Uterus (tissue), 4 donors: ENCODE data around the gene CYP4A11. TPM values are rescaled to one million over a fixed set of nuclear protein-coding genes. Genes with fewer than 3 reads are reported as not detected.
"Not testable (repeated sequence)": the region's sequence is repeated elsewhere in the genome, so short reads cannot be mapped to it uniquely, and the experiment has no call there.

Experiments
- DNase-seq, 2 donors: peaks; one replicate each; pipeline ENCODE4 v3.0.0-alpha.2; 2019 to 2020
- H3K27ac ChIP-seq, 2 donors: fragments of 200-600 bp; sonication (generic); 1 replicate in 1 of 2; 2 replicates in 1 of 2; pipeline ENCODE4 v1.5.1; 2016 to 2018
- H3K27me3 ChIP-seq, 2 donors: fragments of 200-600 bp; sonication (generic); one replicate each; pipeline ENCODE4 v1.5.1; 2018 to 2019; ENCODE audit warnings: control low read depth in 1 of 2
- H3K36me3 ChIP-seq, 2 donors: fragments of 200-600 bp; sonication (generic); one replicate each; pipeline ENCODE4 v1.5.1; 2019; ENCODE audit warnings: control low read depth in 1 of 2
- H3K4me1 ChIP-seq, 2 donors: fragments of 200-600 bp; sonication (generic); one replicate each; pipeline ENCODE4 v1.5.1; 2018 to 2019; ENCODE audit warnings: control low read depth in 1 of 2
- H3K4me3 ChIP-seq, 2 donors: fragments of 200-600 bp; sonication (generic); 1 replicate in 1 of 2; 2 replicates in 1 of 2; pipeline ENCODE4 v1.5.1; 2018 to 2019; ENCODE audit warnings: mild to moderate bottlenecking in 1 of 2
- H3K9me3 ChIP-seq, 2 donors: fragments of 200-600 bp; sonication (generic); one replicate each; pipeline ENCODE4 v1.5.1; 2019; ENCODE audit warnings: control low read depth in 1 of 2
- POLR2A ChIP-seq, 2 donors: fragments of 450-650 bp; IDR thresholded peaks; one replicate each; pipeline ENCODE4 v1.6.1; 2016; ENCODE audit warnings: antibody characterized with exemption in 2 of 2, mild to moderate bottlenecking in 1 of 2, moderate library complexity in 1 of 2
- intact Hi-C: fragments of 100-400 bp; cut with DNase I; formaldehyde crosslinking; loops from one replicate; pipeline ENCODE4 v1.15.1; 2023; ENCODE audit warnings: low total_unique reads
- total RNA-seq, 4 donors: library from RNA; depleted of rRNA in 3 of 4; stranded (reverse); fragments of >200 nt in 3 of 4; gene quantifications; one replicate each; pipeline versions ENCODE4 v1.1.0 to v1.2.4, GENCODE V29; 2014 to 2023
- TF ChIP-seq, protein P1 (sequence below), 4 experiments: fragments of 200-600 bp in 2 of 4; fragments of 450-650 bp in 2 of 4; sonication (generic) in 2 of 4; IDR thresholded peaks; one replicate each; pipeline ENCODE4 v1.5.1; 2016 to 2019; ENCODE audit warnings: antibody characterized with exemption in 4 of 4, mild to moderate bottlenecking in 2 of 4, moderate library complexity in 1 of 4
- donor health status: DM: yes; HTN: yes; CAD: no.

Gene CYP4A11
- total RNA-seq, 4 donors from 2014 or later, result 0.21 to 1.0 TPM; not detected in 2

DNA sequence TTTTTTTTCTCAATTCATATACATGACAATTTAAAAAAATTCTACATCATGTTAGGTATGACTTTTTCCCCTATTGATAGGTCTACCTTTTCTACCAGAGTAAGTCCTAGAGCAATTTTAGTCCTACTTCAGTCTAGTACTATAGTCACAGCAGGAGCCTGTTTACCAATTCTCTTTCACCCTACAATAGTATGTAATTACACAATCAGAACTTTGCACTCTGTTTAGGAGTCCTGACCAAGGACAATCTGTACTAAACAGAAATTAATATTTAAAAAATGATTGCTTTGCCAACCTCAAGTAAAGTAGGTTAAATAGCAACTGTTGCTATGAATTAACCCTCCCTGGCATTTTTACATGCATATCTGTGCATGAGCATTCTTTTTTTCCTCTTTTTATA lies 810 bp upstream of the CYP4A11 start:
- no peak for TF ChIP-seq POLR2A (IDR thresholded peaks at IDR 0.05)
- TF ChIP-seq, protein P1, sequence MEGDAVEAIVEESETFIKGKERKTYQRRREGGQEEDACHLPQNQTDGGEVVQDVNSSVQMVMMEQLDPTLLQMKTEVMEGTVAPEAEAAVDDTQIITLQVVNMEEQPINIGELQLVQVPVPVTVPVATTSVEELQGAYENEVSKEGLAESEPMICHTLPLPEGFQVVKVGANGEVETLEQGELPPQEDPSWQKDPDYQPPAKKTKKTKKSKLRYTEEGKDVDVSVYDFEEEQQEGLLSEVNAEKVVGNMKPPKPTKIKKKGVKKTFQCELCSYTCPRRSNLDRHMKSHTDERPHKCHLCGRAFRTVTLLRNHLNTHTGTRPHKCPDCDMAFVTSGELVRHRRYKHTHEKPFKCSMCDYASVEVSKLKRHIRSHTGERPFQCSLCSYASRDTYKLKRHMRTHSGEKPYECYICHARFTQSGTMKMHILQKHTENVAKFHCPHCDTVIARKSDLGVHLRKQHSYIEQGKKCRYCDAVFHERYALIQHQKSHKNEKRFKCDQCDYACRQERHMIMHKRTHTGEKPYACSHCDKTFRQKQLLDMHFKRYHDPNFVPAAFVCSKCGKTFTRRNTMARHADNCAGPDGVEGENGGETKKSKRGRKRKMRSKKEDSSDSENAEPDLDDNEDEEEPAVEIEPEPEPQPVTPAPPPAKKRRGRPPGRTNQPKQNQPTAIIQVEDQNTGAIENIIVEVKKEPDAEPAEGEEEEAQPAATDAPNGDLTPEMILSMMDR (IDR thresholded peaks at IDR 0.05), result no peak
- DNase-seq, result no peak
- intact Hi-C loops, result no loop called here
- no peaks in the 10 kb centered on the region for H3K9me3 ChIP-seq
- H3K36me3 ChIP-seq, result no peaks in the 10 kb centered on the region
- no peaks in the 10 kb centered on the region for H3K4me1 ChIP-seq
- no peak overlapping the region for H3K4me3 ChIP-seq
- H3K27me3 ChIP-seq, result no peaks in the 10 kb centered on the region
- H3K27ac ChIP-seq, result no peak overlapping the region

DNA sequence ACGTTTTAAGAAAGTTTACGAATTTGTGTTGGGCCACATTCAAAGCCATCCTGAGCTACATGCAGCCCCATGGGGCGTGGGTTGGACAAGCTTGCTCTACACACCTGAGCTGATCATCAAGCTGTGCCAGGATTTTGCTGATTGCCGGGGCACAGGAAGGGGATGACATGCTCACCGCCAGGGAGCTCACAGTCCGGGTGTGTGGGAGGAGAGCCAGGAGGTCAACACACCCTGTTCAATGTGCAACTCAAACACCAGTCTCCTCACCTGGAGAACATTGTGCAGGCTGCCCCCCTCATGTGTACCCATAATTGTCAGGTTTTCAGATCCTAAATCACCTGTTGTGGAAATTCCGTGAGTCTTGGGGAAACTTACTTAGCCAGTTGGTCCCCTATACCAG lies 969 bp downstream of the CYP4A11 start:
- intact Hi-C loops, result no loop called here
- no peak for TF ChIP-seq POLR2A (IDR thresholded peaks at IDR 0.05)
- TF ChIP-seq, protein P1 (IDR thresholded peaks at IDR 0.05), result no peak
- H3K4me3 ChIP-seq, result no peak overlapping the region
- no peaks in the 10 kb centered on the region for H3K36me3 ChIP-seq
- no peak for DNase-seq
- H3K27me3 ChIP-seq, result no peaks in the 10 kb centered on the region
- no peak overlapping the region for H3K27ac ChIP-seq
- H3K4me1 ChIP-seq, result no peaks in the 10 kb centered on the region
- H3K9me3 ChIP-seq, result no peaks in the 10 kb centered on the region

DNA sequence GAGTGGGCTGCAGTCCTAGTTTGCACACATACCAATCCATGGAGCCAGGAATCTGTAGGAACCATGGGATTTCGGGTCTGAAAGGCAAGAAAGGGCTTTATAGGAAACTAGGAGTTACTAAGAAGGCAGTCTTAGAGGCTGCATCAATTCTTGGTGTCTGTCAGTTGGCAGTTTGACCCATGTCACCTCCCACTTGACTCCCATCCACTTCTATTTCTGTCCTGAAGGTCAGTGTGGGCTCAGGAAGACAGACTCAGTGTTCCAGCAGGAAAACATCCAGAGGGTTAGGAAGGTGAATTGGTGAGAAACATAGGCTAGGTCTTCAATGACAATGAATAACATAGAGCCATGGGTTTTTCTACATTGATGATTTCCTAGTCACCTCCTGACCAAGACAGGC lies 4.0 kb downstream of the CYP4A11 start:
- Histone ChIP-seq H3K4me3 (no peak overlapping the region), H3K36me3 (no peaks in the 10 kb centered on the region), H3K9me3 (no peaks in the 10 kb centered on the region), H3K27ac (no peak overlapping the region), H3K27me3 (no peaks in the 10 kb centered on the region), H3K4me1 (no peaks in the 10 kb centered on the region)
- TF ChIP-seq POLR2A (IDR thresholded peaks at IDR 0.05), result no peak
- TF ChIP-seq, protein P1 (IDR thresholded peaks at IDR 0.05), result no peak
- no peak for DNase-seq
- intact Hi-C loops, result no loop called here

DNA sequence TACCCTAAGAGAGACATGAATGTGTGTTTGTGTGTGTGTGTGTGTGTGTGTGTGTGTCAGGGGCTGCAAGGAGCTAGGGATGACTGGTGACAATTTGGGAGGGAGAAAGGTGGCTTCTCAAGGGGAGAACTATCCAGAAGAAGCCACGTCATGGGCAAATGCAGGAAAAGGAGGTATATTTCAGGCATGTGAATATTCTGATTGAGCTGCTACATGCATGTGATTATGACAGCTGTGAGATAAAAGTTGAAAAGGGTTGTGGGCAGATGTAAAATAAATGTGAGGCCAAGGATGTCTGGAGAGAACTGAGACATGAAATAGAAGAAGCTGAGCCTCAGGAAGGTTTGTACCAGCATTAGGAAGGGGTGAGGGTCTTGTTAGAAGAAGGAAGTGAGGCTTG lies 4.5 kb downstream of the CYP4A11 start:
- TF ChIP-seq, protein P1 (IDR thresholded peaks at IDR 0.05), result no peak
- TF ChIP-seq POLR2A (IDR thresholded peaks at IDR 0.05), result no peak
- no peaks in the 10 kb centered on the region for H3K36me3 ChIP-seq
- H3K4me3 ChIP-seq, result no peak overlapping the region
- intact Hi-C loops, result no loop called here
- H3K9me3 ChIP-seq, result no peaks in the 10 kb centered on the region
- DNase-seq, result no peak
- H3K27me3 ChIP-seq, result no peaks in the 10 kb centered on the region
- H3K4me1 ChIP-seq, result no peaks in the 10 kb centered on the region
- H3K27ac ChIP-seq, result no peak overlapping the region

DNA sequence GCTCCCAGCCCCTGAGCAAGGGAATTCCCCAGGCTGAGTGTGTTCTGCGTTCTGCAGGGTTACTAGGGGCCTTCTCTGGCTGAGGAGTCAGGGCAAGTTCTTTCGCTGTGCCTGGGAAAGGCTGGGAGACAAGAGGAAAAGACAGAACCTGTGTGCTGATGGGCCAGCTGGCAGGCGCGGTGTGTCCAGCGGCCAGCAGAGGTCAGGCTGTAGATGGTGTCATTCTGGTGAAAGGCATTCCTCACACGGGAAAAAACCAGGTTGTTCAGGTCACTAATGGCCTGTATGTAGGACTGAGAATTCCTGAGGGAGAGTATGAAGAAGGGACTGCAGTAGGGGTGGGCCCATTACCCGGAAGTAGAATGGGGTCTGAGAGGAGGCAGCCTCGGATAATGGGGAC lies 6.4 kb downstream of the CYP4A11 start:
- intact Hi-C loops, H3K27me3 ChIP-seq, H3K36me3 ChIP-seq, DNase-seq, H3K9me3 ChIP-seq, H3K27ac ChIP-seq, H3K4me3 ChIP-seq, H3K4me1 ChIP-seq: not testable (repeated sequence)

DNA sequence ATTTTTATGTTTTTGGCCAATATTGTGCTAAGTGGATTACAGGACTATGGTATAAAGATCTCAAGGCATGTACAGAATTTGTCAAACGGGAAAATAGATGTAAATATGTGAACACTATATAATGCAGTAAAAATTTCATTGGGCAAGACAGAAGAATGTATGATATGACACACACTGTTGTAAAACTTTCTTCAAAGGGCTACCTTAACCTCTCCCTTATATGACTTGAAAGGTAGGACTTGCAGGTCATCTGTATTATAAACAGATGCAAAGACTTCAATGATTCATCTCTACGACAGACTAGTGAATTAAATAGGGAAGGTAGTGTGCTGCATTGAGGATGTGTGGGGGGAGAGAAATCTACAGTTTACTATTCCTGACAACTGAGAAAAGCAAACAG lies 9.3 kb downstream of the CYP4A11 start:
- H3K27me3 ChIP-seq, DNase-seq, H3K36me3 ChIP-seq, H3K4me1 ChIP-seq, H3K9me3 ChIP-seq, H3K27ac ChIP-seq, intact Hi-C loops, H3K4me3 ChIP-seq: not testable (repeated sequence)
